T-cell (primary cell): ENCODE results near the gene CLTCL1. TPM values are rescaled to one million over a fixed set of nuclear protein-coding genes. Genes with fewer than 3 reads are reported as not detected.
"Not testable (repeated sequence)": the region's sequence is repeated elsewhere in the genome, so short reads cannot be mapped to it uniquely, and the experiment has no call there.

Experiments
- ATAC-seq, 4 experiments: fragments of 200-7000 bp in 3 of 4; fragments of 150-1000 bp in 1 of 4; cut with Tn5 transposase; replicated peaks in 1 of 4; 1 replicate in 3 of 4; 2 replicates in 1 of 4; pipeline ENCODE4 v1.10.0; 2021; ENCODE audit warnings: moderate library complexity in 3 of 4, mild to moderate bottlenecking in 2 of 4, moderate number of reproducible peaks in 1 of 4
- CTCF ChIA-PET, 2 donors: fragments of 300-600 bp; sonication (Branson Sonifier 250); formaldehyde crosslinking; loops; one replicate each; lab custom pipeline; 2022; ENCODE audit warnings: antibody characterized with exemption in 2 of 2; lab: Charles Lee
- POLR2A ChIA-PET, 2 donors: fragments of 300-600 bp; sonication (Branson Sonifier 250); formaldehyde crosslinking; loops; one replicate each; lab custom pipeline; 2022; ENCODE audit warnings: antibody characterized with exemption in 2 of 2; lab: Charles Lee
- DNase-seq, 35 experiments: peaks; one replicate each; pipeline versions ENCODE4 v3.0.0 to v3.0.0-alpha.2; 2013 to 2023
- H3K27ac ChIP-seq: one replicate; pipeline ENCODE4 v1.5.1; 2013; ENCODE audit warnings: low read length
- H3K27me3 ChIP-seq, 2 experiments: replicated peaks in 1 of 2; 1 replicate in 1 of 2; 2 replicates in 1 of 2; pipeline versions ENCODE4 v1.6.1 to v1.7.0; 2013; ENCODE audit warnings: low read length in 1 of 2, mixed read lengths in 1 of 2; ENCODE audit not compliant: control insufficient read depth in 2 of 2, insufficient read depth in 2 of 2; ENCODE audit errors: extremely low read depth in 1 of 2
- H3K36me3 ChIP-seq, 2 donors: 1 replicate in 1 of 2; 2 replicates in 1 of 2; pipeline versions ENCODE4 v1.6.1 to v1.7.0; 2013; ENCODE audit warnings: low read length in 1 of 2; ENCODE audit not compliant: control insufficient read depth in 2 of 2, insufficient read depth in 1 of 2; ENCODE audit errors: extremely low read depth in 1 of 2
- H3K4me1 ChIP-seq, 2 experiments: 1 replicate in 1 of 2; 2 replicates in 1 of 2; pipeline versions ENCODE4 v1.6.1 to v1.7.0; 2013; ENCODE audit warnings: low read length in 2 of 2, mixed read lengths in 1 of 2; ENCODE audit not compliant: insufficient read depth in 2 of 2, control insufficient read depth in 1 of 2; ENCODE audit errors: extremely low read depth in 1 of 2
- H3K4me3 ChIP-seq, 2 donors: 1 replicate in 1 of 2; 2 replicates in 1 of 2; pipeline versions ENCODE4 v1.5.1 to v1.7.0; 2013; ENCODE audit warnings: mild to moderate bottlenecking in 2 of 2, low read length in 1 of 2, moderate library complexity in 1 of 2; ENCODE audit not compliant: control insufficient read depth in 1 of 2; ENCODE audit errors: extremely low read depth in 1 of 2
- H3K9me3 ChIP-seq: 2 replicates; pipeline ENCODE4 v1.7.0; 2013
- H3K27ac Mint-ChIP-seq, 2 donors: one replicate each; pipeline ENCODE4 v1.8.0; 2020 to 2021; ENCODE audit warnings: mild to moderate bottlenecking in 2 of 2, mixed read lengths in 2 of 2
- H3K27me3 Mint-ChIP-seq, 2 donors: one replicate each; pipeline ENCODE4 v1.8.0; 2021 to 2022; ENCODE audit warnings: mixed read lengths in 2 of 2
- H3K36me3 Mint-ChIP-seq: one replicate; pipeline ENCODE4 v1.8.0; 2021; ENCODE audit warnings: mixed read lengths
- H3K4me1 Mint-ChIP-seq, 3 donors: one replicate each; pipeline ENCODE4 v1.8.0; 2020 to 2022; ENCODE audit warnings: mixed read lengths in 3 of 3, mild to moderate bottlenecking in 1 of 3
- H3K4me3 Mint-ChIP-seq, 3 donors: one replicate each; pipeline ENCODE4 v1.8.0; 2020 to 2022; ENCODE audit warnings: mild to moderate bottlenecking in 3 of 3, mixed read lengths in 3 of 3, moderate library complexity in 3 of 3
- H3K9me3 Mint-ChIP-seq, 3 donors: one replicate each; pipeline ENCODE4 v1.8.0; 2020 to 2022; ENCODE audit warnings: mixed read lengths in 3 of 3
- WGBS: methylation state at CpG from one replicate; pipeline ENCODE4 v1.1.5; 2013; ENCODE audit warnings: missing lambda C conversion rate; ENCODE audit not compliant: insufficient coverage; 5-methylcytosine and 5-hydroxymethylcytosine counted together
- total RNA-seq, 35 experiments: library from RNA in 6 of 35; stranded (reverse) in 6 of 35; fragments of 120-200 nt in 1 of 35; gene quantifications; one replicate each; pipeline versions ENCODE4 v1.2.1 to v1.2.4 and lab custom pipeline; 2013 to 2026

CLTCL1 gene
- total RNA-seq, 5 donors from 2014 or later (not counting 1 experiment from before 2014, with no cell fraction given) = 0.63 to 3.9 (median 1.6) TPM

GRCh38 chr22:19330865-19331418 is 39.4 kb upstream of the CLTCL1 start:
- Histone ChIP-seq H3K9me3 (peaks cover 3% of the 10 kb centered on the region), H3K36me3 (peaks cover 26 to 41% of the 10 kb centered on the region in 2 donors), H3K4me3 (no peak overlapping the region), H3K4me1 (no peaks in the 10 kb centered on the region), H3K27ac (no peak overlapping the region), H3K27me3 (no peaks in the 10 kb centered on the region)
- ChIA-PET CTCF (no interaction called here), POLR2A (no interaction called here)
- peaks cover 66% of the 10 kb centered on the region for H3K36me3 Mint-ChIP-seq
- no peak overlapping the region for H3K27ac Mint-ChIP-seq
- WGBS = 100% methylated on average over 11 of the region's 13 CpGs
- no peaks in the 10 kb centered on the region for H3K27me3 Mint-ChIP-seq
- DNase-seq = no peak
- ATAC-seq = no peak
- H3K4me1 Mint-ChIP-seq = no peaks in the 10 kb centered on the region
- no peak overlapping the region for H3K4me3 Mint-ChIP-seq
- H3K9me3 Mint-ChIP-seq = peaks cover 10 to 24% (median 23%) of the 10 kb centered on the region in 3 donors

GRCh38 chr22:19330205-19330604 is 38.7 kb upstream of the CLTCL1 start:
- H3K4me1 ChIP-seq, DNase-seq, H3K27ac ChIP-seq, H3K9me3 ChIP-seq, POLR2A ChIA-PET, H3K4me1 Mint-ChIP-seq, H3K27ac Mint-ChIP-seq, H3K4me3 ChIP-seq, ATAC-seq, H3K4me3 Mint-ChIP-seq, H3K27me3 Mint-ChIP-seq, CTCF ChIA-PET, H3K27me3 ChIP-seq: not testable (repeated sequence)
- H3K36me3 ChIP-seq = peaks cover 26 to 36% of the 10 kb centered on the region in 2 donors
- H3K9me3 Mint-ChIP-seq = peaks cover 4 to 18% (median 17%) of the 10 kb centered on the region in 3 donors
- peaks cover 59% of the 10 kb centered on the region for H3K36me3 Mint-ChIP-seq
- 60% methylated on average over 2 of the region's 5 CpGs for WGBS

- Histone ChIP-seq H3K27me3 (no peaks in the 10 kb centered on the region), H3K9me3 (peaks cover 3% of the 10 kb centered on the region), H3K4me3 (no peak overlapping the region), H3K36me3 (peaks cover 26 to 34% of the 10 kb centered on the region in 2 donors), H3K4me1 (no peaks in the 10 kb centered on the region), H3K27ac (no peak overlapping the region)
- Mint-ChIP-seq H3K27me3 (no peaks in the 10 kb centered on the region), H3K9me3 (peaks cover 0 to 14% (median 14%) of the 10 kb centered on the region in 3 donors), H3K27ac (no peak overlapping the region), H3K36me3 (peaks cover 53% of the 10 kb centered on the region), H3K4me3 (no peak overlapping the region), H3K4me1 (no peaks in the 10 kb centered on the region)
- DNase-seq (no peak), ATAC-seq (no peak)
- ChIA-PET CTCF (no interaction called here), POLR2A (no interaction called here)
- 100% methylated on average over 2 of the region's 3 CpGs for WGBS
These were observed 37.9 kb upstream of the CLTCL1 start for GRCh38 chr22:19329454-19329853.

- ChIA-PET CTCF (no interaction called here), POLR2A (no interaction called here)
- Histone ChIP-seq H3K36me3 (peaks cover 9 to 11% of the 10 kb centered on the region in 2 donors), H3K27ac (no peak overlapping the region), H3K4me1 (no peaks in the 10 kb centered on the region), H3K4me3 (no peak overlapping the region), H3K9me3 (no peaks in the 10 kb centered on the region), H3K27me3 (no peaks in the 10 kb centered on the region)
- no peak for ATAC-seq
- no peak overlapping the region for H3K4me3 Mint-ChIP-seq
- H3K27me3 Mint-ChIP-seq = no peaks in the 10 kb centered on the region
- WGBS = no CpG with 5 or more reads among the region's 5 CpGs
- DNase-seq = no peak
- no peaks in the 10 kb centered on the region for H3K4me1 Mint-ChIP-seq
- peaks cover 0 to 11% (median 5%) of the 10 kb centered on the region in 3 donors for H3K9me3 Mint-ChIP-seq
- H3K27ac Mint-ChIP-seq = no peak overlapping the region
- peaks cover 21% of the 10 kb centered on the region for H3K36me3 Mint-ChIP-seq
These were observed 33.9 kb upstream of the CLTCL1 start for GRCh38 chr22:19325296-19325948.

GRCh38 chr22:19323420-19323819 is 31.9 kb upstream of the CLTCL1 start:
- CTCF ChIA-PET = interaction anchor here in 1 of 2 donors (0.6 kb wide), 1 partner anchor 118 kb away, joined by 3 read pairs; no protein-coding TSS in a partner anchor
- H3K4me1 Mint-ChIP-seq, H3K27ac Mint-ChIP-seq, H3K4me1 ChIP-seq, H3K9me3 ChIP-seq, H3K4me3 Mint-ChIP-seq, H3K4me3 ChIP-seq, H3K27me3 ChIP-seq, POLR2A ChIA-PET, H3K36me3 Mint-ChIP-seq, H3K27me3 Mint-ChIP-seq, ATAC-seq, H3K36me3 ChIP-seq, DNase-seq, H3K27ac ChIP-seq: not testable (repeated sequence)
- peaks cover 0 to 20% (median 13%) of the 10 kb centered on the region in 3 donors for H3K9me3 Mint-ChIP-seq
- 97% methylated on average over 4 of the region's 6 CpGs for WGBS

GRCh38 chr22:19321757-19322156 is 30.2 kb upstream of the CLTCL1 start:
- ChIA-PET POLR2A (no interaction called here), CTCF (no interaction called here)
- DNase-seq = no peak
- Mint-ChIP-seq H3K36me3 (peaks cover 4% of the 10 kb centered on the region), H3K4me3 (no peak overlapping the region), H3K4me1 (no peaks in the 10 kb centered on the region), H3K9me3 (peaks cover 4 to 22% (median 20%) of the 10 kb centered on the region in 3 donors), H3K27ac (no peak overlapping the region), H3K27me3 (no peaks in the 10 kb centered on the region)
- no peaks in the 10 kb centered on the region for H3K4me1 ChIP-seq
- no peak overlapping the region for H3K4me3 ChIP-seq
- ATAC-seq = no peak
- no peak overlapping the region for H3K27ac ChIP-seq
- no peaks in the 10 kb centered on the region for H3K27me3 ChIP-seq
- H3K9me3 ChIP-seq = no peaks in the 10 kb centered on the region
- WGBS = no CpG with 5 or more reads among the region's 2 CpGs
- H3K36me3 ChIP-seq = no peaks in the 10 kb centered on the region
